Superior temporal gyrus (tissue), 1 donor: ENCODE data around the gene CPLX3.

Experiments used
- DNase-seq: peaks from one replicate; pipeline ENCODE4 v3.0.0-alpha.2; 2016; ENCODE audit errors: extremely low spot score

The CPLX3 gene

DNA sequence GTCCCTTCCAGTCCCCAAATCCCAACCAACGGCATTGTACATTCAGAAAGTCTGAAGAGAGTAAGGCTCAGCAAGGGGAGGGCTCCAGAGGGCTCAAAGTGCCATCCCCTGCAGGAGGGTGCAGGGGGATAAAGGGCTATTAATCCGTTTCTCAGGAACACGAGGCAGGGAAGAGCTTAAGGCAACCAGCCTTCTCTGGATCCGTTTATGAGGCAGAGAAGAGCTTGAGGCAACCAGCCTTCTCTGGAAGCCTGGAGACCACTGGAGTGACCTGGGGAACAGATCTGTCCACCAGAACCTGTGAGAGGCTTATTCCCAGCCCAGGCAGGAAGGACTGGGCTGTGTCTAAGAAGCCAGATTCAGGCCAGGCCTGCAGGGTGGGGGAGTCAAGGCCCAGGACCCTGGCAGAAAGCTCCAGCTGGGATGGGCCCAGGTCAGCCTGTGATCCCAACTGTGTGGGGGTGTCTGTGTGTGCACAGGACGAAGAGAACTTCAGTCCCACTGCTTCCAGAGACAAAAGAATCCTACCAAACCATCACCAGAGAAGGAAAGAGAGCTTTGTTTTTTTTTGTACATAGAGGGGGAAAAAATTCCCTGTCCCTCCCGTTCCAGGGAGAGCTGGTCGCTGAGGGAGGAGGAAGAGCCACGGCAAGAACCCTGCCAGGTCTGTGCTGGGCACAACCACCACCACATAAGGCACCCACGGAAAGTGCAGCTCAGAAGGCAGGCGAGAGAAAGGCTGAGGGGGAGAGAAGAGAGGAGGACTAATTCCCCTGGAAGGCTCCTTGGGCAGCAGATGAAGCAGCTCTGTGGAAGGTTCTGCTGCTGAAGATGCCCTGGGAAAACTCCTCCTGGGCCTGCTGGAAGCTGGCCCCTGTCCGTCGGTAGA lies 18.1 kb downstream of the CPLX3 start:
- no peak for DNase-seq

DNA sequence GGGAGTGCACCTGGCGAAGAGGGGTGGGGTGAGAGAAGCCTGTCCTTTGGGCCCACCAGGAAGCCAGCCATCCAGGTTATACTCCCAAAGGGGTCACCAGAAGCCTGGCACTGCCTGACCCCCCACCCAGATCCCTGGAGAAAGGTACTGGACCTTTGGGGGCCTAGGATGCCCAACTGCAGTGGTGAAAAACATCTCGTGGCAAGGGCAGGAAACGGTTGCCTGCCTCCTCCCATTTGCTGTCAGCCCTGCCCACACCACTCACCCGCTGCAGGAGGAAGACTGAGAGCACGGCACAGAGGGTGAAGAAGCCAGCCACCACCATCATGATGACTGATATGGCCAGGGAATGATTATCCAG lies 18.8 kb downstream of the CPLX3 start:
- DNase-seq: no peak

DNA sequence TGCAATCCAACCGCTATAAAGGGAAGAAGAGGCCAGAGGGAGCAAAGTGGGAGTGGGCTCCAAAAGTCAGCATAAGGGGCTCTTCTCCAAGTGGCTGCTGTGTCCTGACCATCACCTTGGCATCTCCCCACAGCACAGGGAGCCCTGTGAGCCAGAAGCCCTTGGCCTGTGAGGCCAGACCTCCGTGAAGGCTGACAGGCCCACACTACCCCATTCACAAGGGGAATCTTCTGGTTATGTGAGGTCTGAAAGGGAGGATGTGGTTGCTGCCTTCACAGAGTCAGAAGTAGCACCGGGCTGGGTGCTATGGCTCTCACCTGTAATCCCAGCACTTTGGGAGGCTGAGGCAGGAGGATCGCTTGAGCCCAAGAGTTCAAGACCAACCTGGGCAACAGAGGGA lies 19.2 kb downstream of the CPLX3 start:
- no peak for DNase-seq

DNA sequence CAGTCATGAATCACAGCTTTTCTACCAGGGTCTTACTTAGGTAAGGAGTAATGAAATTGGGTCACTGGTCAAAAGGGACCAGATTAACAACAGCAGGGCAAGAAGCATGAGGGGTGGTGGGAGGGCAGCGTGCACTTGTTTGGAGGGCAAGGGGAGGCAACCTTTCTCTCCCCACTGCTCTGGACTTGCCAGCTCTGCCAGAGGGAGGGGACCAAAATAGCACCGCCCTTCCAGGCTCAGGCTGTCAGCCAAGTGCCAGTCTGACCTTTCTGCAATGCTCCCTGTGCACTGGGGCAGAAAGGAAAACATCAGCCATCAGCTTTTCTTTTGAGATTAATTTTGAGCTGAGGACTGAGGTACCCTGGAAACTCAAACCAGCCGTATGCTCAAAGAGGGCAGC lies 21.0 kb downstream of the CPLX3 start:
- DNase-seq: no peak

DNA sequence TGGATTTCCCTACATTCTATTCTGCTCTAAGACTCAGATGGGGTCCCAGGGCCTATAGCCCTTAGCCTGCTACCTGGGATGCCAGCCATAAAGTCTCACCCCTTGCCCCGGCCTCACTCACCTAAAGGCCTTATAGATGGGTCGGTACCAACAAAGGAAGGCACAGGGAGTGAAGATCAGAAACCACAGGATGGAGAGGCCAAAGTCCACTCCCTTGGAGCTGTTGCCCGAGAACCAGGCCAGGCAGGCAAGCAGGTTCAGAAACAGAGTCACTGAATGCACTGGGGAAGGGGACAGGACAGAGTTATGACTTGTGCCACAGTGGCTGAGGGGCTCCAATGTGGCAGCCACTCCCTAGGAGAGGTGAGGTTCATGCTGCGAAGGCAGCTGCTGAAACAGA lies 24.0 kb downstream of the CPLX3 start:
- DNase-seq: no peak

DNA sequence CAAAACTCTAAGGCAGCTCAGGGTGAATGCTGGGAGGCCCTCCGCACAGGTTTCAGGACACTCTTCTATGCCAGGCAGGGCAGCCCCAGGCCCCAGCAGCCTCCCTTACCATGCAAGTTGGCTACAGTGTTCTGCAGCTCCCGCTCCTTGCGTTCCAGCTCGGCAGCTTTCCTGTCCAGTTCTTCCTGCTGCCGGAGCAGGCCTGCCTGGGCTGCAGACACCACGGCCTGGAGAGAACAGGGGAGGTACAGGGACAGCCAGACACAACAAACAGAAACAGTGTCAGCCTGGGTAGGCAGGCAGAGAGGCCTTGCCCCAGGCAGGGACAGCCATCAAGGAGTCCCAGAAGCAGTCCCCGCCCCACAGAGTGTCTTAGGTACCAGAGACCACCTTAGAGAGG lies 25.5 kb downstream of the CPLX3 start:
- DNase-seq: no peak

DNA sequence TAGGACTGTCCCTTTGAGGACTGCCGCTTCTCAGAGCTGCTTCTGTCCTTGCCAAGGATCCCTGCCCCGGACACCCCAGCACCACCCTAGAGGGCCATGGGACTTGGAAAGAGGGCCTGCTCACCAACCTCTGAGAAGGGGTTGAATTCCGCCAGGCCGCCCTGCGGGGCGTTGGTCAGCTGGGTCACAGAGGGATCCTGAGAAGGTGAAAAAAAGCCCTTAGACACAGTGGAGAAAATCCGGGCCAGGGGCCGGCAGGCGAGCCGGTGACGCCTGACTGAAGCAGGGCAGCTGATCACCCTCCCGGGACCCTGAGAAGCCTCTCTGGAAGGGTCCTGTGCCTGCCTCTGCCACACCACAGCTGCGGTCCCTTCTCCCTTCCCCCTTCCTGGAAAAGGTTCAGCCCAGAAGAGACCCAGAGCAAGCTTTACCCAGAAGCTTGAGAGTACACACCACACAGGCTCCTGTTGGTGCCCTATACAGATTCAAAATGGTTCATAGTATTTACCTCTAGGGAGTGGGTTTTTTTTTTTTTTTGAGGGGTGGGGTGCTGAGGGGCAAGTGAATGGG lies 28.1 kb downstream of the CPLX3 start:
- no peak for DNase-seq

DNA sequence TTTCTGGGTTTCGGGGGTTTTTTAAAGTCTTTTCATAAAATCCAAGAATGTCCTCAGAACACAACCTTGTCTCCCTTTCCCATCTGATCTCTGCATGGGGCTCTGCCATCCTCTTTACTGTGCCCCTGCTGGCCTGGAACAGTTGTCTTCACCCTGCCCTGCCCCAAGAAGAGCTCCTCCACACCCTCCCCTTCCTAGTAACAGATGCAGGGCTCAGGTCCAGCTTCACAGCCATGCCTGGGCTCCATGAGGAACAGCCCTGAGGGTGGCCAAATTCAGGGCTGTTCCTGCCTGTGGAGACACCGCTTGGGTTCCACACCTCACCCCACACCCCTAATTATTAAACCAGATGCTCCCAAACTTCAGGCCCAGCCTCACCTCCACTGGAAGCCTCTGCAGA lies 29.4 kb downstream of the CPLX3 start:
- DNase-seq: no peak

DNA sequence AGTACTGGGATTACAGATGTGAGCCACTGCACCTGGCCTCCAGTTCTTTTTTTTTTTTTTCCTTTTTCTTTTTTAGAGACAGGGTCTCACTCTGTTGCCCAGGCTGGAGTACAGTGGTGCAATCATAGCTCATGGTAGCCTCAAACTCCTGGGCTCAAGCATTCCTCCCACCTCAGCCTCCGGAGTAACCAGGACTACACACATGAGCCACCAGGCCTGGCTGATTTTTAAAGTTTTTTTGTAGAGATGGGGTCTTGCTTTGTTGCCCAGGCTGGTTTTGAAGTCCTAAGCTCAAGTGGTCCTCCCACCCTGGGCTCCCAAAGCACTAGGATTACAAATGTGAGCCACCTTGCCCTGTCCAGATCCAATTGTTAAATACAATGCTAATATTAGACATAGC lies 30.1 kb downstream of the CPLX3 start:
- no peak for DNase-seq

DNA sequence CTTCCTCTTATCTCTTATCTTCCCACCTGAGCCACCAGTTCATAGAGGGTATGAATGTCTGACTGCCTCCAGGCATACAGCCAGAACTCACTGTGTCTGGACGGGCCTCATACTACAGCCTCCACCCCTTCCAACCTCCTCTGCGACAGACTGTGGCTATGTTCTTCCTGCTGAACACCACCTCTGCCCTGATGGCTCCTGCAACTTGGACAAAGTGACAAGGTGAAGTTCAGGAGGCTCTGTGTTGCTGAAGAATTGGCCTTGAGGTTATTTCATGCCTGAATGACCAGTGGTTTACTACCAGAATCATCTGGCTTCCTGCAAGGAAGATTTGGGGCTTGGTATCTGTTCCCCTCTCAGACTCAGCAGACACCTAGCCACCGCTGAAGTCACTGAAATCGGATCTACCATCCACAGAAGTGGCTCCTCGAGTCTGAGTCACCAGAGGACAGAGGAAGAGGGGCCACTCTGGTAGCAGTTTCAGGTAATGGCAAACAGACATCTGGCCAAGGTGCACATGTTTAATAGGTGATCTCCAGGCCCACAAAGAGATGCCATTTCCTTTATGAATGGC lies 30.7 kb downstream of the CPLX3 start:
- no peak for DNase-seq

DNA sequence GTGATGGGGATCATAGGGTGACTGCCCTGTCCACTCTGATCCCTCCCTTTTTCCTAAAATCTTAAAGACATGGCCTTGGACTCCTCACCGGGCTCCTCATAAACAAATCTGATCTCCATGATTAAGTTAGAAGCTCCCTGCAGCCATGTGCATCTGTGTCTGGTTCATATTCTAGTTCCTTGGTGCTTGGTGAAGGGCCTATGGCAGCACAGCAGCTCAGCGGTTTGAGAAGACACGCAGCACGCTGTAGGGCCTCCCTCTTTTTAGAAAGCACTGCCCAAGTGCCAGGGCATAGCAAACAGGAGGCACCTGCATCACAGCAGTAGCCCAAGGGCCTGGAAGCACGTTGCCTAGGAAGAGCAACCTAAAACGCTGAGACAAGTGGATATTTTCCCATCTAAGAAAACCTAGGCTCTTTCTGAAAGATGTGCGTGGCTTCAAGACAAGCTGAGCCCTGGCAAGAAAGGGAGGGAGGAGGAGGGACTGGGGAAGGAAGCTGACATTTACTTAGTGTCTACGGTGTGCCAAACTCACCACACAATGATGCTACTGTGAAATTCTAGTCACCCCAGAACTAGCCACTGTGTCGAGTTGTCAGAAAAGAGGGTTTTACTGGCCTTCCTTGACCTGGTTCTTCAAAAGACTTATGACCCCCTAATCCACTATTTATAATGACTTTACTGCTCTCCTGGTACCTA lies 31.4 kb downstream of the CPLX3 start:
- peak; percentile 24 for DNase-seq

DNA sequence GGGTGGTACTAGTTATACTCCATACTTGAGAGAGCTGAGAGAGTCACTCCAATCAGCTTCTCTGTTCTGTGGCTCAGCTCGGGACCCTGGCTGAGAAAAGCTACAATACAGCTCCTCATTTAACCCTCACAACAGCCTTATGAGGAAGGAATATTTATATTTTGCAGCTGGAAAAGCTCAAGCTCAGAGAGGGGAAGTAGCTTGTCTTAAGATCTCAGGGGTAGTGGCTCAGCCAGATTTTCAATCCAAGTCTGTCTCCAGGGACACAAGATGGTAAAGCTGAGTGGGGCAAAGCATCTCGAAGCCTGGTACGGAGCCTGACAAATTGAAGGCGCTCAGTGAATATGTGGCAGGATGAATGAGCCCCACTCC lies 31.9 kb downstream of the CPLX3 start:
- DNase-seq: no peak

DNA sequence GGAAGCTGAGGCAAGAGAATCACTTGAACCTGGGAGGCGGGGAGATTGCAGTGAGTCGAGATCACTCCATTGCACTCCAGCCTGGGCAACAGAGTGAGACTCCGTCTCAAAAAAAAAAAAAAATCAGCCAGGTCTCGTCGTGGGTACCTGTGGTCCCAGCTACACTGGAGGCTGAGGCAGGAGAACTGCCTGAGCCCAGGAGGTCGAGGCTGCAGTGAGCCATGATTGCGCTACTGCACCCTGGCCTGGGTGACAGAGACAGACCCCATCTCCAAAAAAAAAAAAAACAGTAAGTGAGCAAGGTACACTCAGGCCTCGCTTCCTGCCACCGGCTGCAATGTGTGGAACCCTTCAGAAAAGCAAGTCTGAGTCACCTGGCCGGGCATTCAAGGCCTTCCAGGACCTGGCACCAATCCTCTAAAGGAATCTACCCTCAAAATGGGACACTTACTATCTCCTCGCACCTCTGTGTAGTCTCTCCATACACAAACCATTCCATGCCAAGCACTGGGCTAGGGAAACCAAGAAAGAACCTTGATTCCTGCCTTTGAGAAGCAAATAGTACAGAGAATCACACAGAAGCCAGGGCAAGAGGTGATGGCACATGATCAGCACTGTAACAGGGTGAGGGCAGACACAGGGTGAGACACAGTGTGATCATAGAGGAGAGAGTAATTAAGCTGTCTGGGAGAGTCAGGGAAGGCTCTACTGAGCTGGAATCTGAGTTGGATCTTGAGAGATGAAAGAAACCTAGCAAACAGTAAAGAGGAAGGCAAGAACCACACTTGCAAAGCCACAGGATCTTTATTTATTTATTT lies 37.0 kb downstream of the CPLX3 start:
- DNase-seq: no peak

DNA sequence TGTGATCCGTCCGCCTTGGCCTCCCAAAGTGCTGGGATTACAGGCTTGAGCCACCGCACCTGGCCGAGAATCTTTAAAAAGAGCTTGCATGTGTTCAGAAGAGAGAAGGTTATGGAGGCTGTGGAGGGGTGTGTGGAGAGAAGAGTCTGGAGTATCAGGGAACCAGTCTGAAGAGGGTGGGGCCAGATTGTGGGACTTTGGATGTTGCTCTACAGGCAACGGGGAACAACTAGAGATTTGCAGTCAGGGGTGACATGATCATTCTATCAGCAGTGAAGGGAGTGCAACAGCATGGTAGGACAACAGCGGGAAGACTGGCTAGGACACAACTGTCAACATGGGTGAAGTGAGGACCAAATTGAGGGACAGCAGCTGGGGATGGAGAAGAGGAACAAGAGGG lies 37.9 kb downstream of the CPLX3 start:
- DNase-seq: no peak

DNA sequence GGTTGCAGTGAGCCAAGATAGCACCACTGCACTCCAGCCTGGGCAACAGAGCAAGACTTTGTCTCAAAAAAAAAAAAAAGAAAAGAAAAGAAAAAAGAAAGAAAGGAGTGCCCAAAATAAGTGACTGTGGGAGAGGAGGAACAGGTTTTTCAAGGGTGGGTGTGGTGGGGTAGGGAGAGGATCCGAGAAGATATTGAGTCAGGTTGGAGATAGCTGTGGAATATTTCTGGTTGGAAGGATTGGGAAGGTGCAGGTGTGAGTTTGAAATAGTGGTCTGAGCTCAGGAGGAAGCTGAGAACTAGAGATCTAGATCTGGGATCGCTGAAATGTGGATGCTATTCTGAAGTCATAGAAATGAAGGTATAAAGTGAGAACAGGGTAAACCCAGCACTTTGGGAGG lies 38.9 kb downstream of the CPLX3 start:
- DNase-seq: no peak

DNA sequence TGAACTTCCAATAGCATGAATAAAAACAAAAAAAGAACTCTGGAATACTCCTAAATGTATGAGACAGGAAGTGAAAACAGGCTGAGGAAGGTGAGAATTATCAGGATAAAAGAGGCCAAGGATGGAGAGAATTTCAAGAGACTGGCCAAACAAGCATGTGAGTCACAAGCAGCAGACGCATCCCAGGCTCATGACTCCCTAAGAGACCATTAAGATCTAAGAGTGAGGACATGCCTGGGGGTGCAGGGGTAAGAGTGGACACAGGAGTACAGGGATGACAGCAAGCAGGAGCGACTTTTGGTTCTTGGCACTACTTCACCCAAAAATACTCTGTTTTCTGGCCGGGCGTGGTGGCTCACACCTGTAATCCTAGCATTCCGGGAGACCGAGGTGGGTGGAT lies 39.7 kb downstream of the CPLX3 start:
- DNase-seq: no peak

DNA sequence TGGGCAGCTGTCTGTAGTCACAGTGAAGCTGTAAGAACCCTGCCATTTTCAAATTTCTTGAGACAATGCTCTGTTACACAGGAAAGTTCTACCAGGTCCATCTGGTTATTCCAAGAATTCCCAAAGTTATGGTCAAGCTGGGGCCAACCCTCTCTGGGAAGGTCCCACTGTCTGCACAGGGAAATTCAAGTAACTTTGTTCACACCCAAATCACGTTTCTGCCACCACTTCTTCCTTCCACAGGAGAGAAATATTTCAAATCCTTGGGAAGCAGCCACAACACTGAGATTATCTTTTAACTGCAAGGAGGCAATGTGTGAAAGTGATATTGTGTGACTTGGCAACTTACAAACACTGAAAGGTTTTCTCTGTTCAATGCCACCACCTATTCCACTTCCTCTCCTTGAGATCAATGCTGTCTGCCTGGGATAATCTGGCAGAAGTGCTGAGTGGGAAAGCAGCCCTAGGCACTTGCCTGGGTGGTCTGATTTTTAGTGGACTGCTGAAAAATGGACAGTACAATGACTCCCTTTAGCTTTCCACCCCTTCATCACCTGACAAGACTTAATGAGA lies 41.1 kb downstream of the CPLX3 start:
- DNase-seq: no peak

DNA sequence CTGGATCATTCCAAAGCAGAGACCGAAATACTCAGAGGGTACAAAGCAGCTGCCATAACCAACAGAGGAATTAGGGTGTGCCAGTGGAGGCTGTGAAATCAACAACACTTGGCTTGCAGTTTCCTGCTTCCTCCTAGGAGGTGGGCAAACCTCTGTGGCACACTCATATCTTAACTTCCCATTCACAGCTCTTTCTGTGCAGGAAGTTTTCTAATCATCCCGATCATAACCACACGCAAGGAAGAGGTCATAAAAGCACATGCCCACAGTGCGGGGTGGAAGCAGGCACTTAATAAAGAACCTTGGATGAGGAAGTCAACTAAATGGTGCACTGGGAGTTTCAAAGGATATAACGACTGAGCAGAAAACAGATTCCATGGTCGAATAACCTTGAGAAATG lies 41.6 kb downstream of the CPLX3 start:
- no peak for DNase-seq

DNA sequence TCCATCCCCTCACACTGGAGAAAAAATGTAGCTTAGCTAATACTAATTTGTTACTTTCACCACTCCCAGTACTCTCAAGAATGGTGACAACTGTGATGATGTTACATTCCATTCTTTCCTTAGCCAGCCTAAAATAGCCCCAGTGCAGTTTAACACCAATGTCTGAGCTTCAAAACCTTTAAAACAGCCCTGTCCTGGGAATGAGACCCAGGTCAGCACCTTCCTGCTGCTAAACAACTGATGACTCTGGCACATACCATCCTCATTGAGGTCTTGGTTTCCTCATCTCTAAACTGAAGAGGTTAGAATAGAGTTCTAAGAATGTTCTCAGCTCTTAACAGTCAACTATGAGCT lies 42.9 kb downstream of the CPLX3 start:
- peak; percentile 35 for DNase-seq

DNA sequence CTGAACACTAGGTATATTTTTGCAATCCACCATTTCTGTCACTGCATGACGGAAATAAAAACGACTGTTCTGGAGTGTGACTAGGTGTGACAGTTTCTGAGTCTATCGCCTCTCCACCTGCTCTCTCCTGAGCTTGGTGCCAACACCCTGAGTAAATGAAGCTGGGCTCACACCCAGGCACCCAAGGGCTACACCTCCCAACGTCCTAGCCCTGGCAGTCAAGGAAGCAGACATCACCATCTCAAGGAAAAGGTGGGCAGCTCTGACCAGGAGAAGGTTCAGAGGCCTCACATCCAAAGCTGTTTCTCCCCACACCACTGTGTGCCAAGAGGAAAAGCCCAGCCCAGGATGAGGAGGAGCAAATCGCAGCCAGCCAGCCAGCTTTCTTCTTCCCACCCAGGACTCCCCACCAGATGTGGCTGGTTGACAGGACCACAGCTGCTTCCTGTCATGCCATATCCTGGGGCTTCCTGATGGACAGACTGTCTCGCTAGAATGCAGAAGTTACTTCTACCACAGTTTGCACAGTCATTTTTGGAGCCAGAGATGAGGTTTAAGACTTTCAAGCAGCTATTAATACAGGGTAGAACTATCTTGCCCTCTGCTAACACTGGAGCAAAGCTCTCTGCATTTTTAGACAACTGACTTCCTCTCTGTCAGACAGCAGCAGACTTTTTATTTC lies 43.4 kb downstream of the CPLX3 start:
- no peak for DNase-seq
